Measurements from ENCODE around the gene ECI1. TPM values are rescaled to one million over a fixed set of nuclear protein-coding genes. Genes with fewer than 3 reads are reported as not detected.

The ECI1 gene
- total and polyA plus RNA-seq, 2 experiments from 2014 or later = 71.4 to 156 TPM

DNA sequence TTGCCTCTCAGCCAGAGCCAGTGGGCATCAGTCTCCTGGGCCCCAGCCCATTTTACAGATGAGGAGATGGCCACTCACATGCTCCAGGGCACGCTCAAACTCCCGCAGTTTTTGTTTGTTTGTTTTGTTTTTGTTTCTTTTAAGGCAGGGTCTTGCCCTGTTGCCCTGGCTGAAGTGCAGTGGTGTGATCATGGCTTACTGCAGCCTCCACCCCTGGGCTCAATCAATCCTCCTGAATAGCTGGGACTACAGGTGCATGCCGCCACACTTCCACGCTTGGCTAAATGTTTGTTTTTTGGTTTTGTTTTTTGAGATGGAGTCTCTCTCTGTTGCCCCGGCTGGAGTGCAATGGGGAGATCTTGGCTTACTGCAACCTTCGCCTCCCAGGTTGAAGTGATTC is 24.5 kb downstream of the ECI1 start:
- 90% methylated on average over 6 of the region's 6 CpGs for WGBS (ENCODE audit: low lambda C conversion rate, missing lambda C conversion rate)
- Histone ChIP-seq H3K9me2 (replicated peaks; ENCODE audit: insufficient read depth) (no peaks in the 10 kb centered on the region), H4K20me1 (ENCODE audit: insufficient read depth, poor library complexity, severe bottlenecking) (peaks cover 17% of the 10 kb centered on the region), H3K4me2 (no peak overlapping the region), H3K9me3 (ENCODE audit: low read depth) (no peaks in the 10 kb centered on the region), H3K27ac (no peak overlapping the region), H3K27me3 (no peaks in the 10 kb centered on the region), H3K36me3 (replicated peaks; ENCODE audit: insufficient read depth, low read depth) (no peaks in the 10 kb centered on the region), H3K79me2 (peaks cover 40% of the 10 kb centered on the region), H3K4me3 (no peak overlapping the region), H2AFZ (no peak overlapping the region), H3K4me1 (ENCODE audit: insufficient read depth) (peaks cover 13% of the 10 kb centered on the region)
- no peak for DNase-seq (ENCODE audit: low spot score)
- TF ChIP-seq CTCF (IDR thresholded peaks at IDR 0.05; ENCODE audit: poor library complexity) (no peak), EZH2phosphoT487 (IDR thresholded peaks at IDR 0.05; ENCODE audit: low read depth, severe bottlenecking, unreplicated experiment) (no peak), EZH2 (IDR thresholded peaks at IDR 0.05; ENCODE audit: borderline replicate concordance) (no peak)

DNA sequence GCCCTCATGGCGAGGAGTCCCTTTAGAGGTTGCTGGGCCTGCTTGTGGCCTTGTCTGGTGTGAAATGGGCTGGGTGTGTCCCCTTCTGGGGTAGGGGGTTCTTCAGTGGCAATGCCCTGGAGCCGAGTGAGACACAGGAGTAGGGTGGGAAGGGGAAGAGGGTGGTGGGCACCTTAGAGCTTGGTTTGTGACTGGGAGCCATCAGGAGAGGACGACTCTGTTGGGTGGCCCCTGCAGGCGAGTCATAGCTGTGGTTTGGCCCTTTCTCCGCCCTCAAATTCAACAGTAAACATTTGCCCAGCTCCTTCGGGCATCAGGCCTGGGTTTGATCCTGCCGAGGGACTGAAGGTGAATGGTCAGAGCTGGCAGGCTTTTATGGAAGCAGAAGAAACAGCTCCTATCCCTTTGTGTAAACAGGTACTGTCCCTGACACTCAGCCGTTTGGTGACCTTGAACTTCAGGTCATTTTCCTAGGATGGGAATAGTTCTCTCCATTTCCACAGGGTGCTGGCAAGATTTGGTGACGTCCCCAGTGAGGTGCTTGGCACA is 25.1 kb downstream of the ECI1 start:
- H3K79me2 ChIP-seq = peaks cover 40% of the 10 kb centered on the region
- H3K27ac ChIP-seq = no peak overlapping the region
- TF ChIP-seq CTCF (IDR thresholded peaks at IDR 0.05; ENCODE audit: poor library complexity) = no peak
- TF ChIP-seq EZH2 (IDR thresholded peaks at IDR 0.05; ENCODE audit: borderline replicate concordance) = no peak
- no peak for TF ChIP-seq EZH2phosphoT487 (IDR thresholded peaks at IDR 0.05; ENCODE audit: low read depth, severe bottlenecking, unreplicated experiment)
- no peaks in the 10 kb centered on the region for H3K9me3 ChIP-seq (ENCODE audit: low read depth)
- no peaks in the 10 kb centered on the region for H3K27me3 ChIP-seq
- no peak overlapping the region for H2AFZ ChIP-seq
- no peaks in the 10 kb centered on the region for H3K9me2 ChIP-seq (replicated peaks; ENCODE audit: insufficient read depth)
- 66% methylated on average over 9 of the region's 9 CpGs for whole genome bisulfite sequencing (ENCODE audit: low lambda C conversion rate, missing lambda C conversion rate)
- DNase-seq (ENCODE audit: low spot score) = no peak
- H3K4me2 ChIP-seq = peak overlapping the region; percentile 23
- peaks cover 13% of the 10 kb centered on the region for H3K4me1 ChIP-seq (ENCODE audit: insufficient read depth)
- H3K36me3 ChIP-seq (replicated peaks; ENCODE audit: insufficient read depth, low read depth) = no peaks in the 10 kb centered on the region
- peaks cover 17% of the 10 kb centered on the region for H4K20me1 ChIP-seq (ENCODE audit: insufficient read depth, poor library complexity, severe bottlenecking)
- no peak overlapping the region for H3K4me3 ChIP-seq

DNA sequence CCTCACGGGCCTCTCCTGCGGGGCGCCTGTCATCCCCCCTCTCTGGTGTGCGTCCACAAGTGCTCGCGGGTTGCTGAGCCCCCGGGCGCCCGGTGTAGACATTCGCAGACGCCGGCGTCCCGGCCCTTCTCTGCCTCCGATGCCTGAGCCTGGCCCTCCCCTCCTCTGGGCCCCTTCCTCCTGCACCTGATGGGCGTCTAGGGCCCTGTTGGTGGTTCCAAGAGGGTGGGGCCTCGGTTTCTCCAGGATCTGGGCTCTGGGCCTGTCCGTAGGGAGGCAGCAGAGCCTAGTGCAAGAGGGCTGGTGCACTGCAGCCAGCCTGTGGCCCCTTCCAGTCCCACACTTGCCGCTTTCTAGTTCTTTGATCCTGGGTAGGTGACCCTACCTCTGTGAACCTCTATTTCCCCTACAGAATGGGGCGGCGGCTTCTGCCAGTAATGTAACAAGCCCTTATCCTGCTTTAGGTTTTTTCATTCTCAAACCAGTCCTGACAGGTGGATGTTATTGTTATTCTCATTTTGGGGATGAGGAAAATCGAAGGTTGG is 27.4 kb downstream of the ECI1 start:
- Histone ChIP-seq H3K79me2 (peaks cover 40% of the 10 kb centered on the region), H3K9me3 (ENCODE audit: low read depth) (no peaks in the 10 kb centered on the region), H3K36me3 (replicated peaks; ENCODE audit: insufficient read depth, low read depth) (no peaks in the 10 kb centered on the region), H3K9me2 (replicated peaks; ENCODE audit: insufficient read depth) (no peaks in the 10 kb centered on the region), H3K4me3 (peak overlapping the region; percentile 58), H4K20me1 (ENCODE audit: insufficient read depth, poor library complexity, severe bottlenecking) (peaks cover 17% of the 10 kb centered on the region), H2AFZ (peak overlapping the region; percentile 67), H3K4me1 (ENCODE audit: insufficient read depth) (peaks cover 13% of the 10 kb centered on the region), H3K4me2 (peak overlapping the region; percentile 90), H3K27ac (peak overlapping the region; percentile 80), H3K27me3 (no peaks in the 10 kb centered on the region)
- TF ChIP-seq EZH2 (IDR thresholded peaks at IDR 0.05; ENCODE audit: borderline replicate concordance) (no peak), CTCF (IDR thresholded peaks at IDR 0.05; ENCODE audit: poor library complexity) (peak; percentile 31)
- peak; percentile 79 for DNase-seq (ENCODE audit: low spot score)
- WGBS (ENCODE audit: low lambda C conversion rate, missing lambda C conversion rate) = 10% methylated on average over 21 of the region's 22 CpGs

Data from hepatocyte (in vitro differentiated cells).